ENCODE data around the gene ABHD14A. TPM values are rescaled to one million over a fixed set of nuclear protein-coding genes. Genes with fewer than 3 reads are reported as not detected.
A peak's percentile ranks its signal among the peaks of the same experiment; 100 is the strongest.

ABHD14A gene
- total RNA-seq, 1 donor from 2014 or later: 17.8 TPM

DNA sequence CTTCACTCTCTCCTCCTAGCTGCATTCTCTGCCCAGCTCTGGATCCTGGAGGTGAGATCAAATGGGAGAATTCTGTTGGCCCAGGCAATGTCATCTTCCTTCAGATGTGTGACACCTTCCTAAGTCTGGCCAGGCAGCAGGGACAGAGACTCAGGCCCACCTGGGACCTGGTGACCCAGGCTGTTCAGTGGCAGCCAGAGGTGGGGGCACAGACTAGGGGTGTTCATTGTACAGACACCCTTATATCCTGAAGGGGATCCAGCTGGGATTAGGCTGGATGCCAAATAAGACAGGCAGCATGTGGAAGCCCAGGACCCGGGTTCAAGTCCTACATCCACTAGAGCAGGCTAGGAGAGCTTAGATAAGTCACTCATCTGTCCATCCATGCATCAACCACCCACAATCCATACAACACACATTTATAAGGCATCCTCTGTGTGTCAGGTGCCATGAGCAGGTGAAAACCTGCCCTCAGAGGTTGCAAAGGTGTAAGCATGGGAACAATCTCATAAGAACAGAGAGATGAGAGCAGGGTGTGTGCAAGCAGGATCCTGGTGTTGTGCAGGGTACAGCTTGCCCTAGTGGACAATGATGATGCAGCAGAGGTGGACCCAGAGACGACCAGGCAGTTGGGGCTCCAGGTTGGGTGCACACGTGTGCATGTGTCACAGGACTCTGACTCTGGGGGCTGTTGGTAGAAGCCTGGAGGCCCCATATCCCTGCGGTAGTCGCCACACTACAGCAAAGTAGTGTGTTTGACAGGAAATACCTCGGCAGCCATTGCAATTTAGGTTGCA, 39.1 kb downstream of the ABHD14A start:
- no peak for DNase-seq
- Histone ChIP-seq H3K9me3 (no peaks in the 10 kb centered on the region), H3K4me1 (peaks cover 12% of the 10 kb centered on the region), H3K27ac (no peak overlapping the region), H3K36me3 (no peaks in the 10 kb centered on the region), H3K4me3 (no peak overlapping the region), H3K27me3 (ENCODE audit: low read depth) (no peaks in the 10 kb centered on the region)
- intact Hi-C loops (cut with DNase I): loop anchor here (10.0 kb wide), 1 partner anchor 111 kb away; no protein-coding TSS in a partner anchor
- TF ChIP-seq, protein P1, sequence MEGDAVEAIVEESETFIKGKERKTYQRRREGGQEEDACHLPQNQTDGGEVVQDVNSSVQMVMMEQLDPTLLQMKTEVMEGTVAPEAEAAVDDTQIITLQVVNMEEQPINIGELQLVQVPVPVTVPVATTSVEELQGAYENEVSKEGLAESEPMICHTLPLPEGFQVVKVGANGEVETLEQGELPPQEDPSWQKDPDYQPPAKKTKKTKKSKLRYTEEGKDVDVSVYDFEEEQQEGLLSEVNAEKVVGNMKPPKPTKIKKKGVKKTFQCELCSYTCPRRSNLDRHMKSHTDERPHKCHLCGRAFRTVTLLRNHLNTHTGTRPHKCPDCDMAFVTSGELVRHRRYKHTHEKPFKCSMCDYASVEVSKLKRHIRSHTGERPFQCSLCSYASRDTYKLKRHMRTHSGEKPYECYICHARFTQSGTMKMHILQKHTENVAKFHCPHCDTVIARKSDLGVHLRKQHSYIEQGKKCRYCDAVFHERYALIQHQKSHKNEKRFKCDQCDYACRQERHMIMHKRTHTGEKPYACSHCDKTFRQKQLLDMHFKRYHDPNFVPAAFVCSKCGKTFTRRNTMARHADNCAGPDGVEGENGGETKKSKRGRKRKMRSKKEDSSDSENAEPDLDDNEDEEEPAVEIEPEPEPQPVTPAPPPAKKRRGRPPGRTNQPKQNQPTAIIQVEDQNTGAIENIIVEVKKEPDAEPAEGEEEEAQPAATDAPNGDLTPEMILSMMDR (IDR thresholded peaks at IDR 0.05): no peak
- no peak for ATAC-seq

DNA sequence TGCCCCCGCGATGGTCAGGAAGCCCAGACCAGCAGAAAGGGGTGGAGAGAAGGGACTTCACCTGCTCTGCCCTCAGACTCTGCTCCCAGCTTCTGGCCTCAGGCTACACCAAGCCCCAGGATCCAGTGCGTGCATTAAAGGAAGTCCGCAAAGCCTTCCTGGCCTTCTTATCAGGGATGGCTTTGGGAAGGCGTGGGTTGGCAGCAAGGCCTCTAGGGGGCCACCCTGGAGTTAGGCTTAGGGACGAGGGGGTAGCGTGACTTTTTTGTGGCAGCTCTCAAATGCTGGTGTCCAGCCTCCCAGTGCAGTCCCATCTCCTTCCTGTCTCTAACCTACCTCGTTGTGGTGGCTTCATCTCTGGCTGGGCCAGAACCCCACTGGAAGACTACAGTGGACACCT, 39.7 kb downstream of the ABHD14A start:
- H3K4me1 ChIP-seq: peaks cover 12% of the 10 kb centered on the region
- DNase-seq (no peak), ATAC-seq (no peak)
- no peak overlapping the region for H3K4me3 ChIP-seq
- no peaks in the 10 kb centered on the region for H3K27me3 ChIP-seq (ENCODE audit: low read depth)
- H3K36me3 ChIP-seq: no peaks in the 10 kb centered on the region
- no peak overlapping the region for H3K27ac ChIP-seq
- H3K9me3 ChIP-seq: no peaks in the 10 kb centered on the region
- TF ChIP-seq, protein P1 (IDR thresholded peaks at IDR 0.05): peak; percentile 28
- intact Hi-C loops (cut with DNase I): loop anchor here (10.0 kb wide), 1 partner anchor 110 kb away; no protein-coding TSS in a partner anchor

DNA sequence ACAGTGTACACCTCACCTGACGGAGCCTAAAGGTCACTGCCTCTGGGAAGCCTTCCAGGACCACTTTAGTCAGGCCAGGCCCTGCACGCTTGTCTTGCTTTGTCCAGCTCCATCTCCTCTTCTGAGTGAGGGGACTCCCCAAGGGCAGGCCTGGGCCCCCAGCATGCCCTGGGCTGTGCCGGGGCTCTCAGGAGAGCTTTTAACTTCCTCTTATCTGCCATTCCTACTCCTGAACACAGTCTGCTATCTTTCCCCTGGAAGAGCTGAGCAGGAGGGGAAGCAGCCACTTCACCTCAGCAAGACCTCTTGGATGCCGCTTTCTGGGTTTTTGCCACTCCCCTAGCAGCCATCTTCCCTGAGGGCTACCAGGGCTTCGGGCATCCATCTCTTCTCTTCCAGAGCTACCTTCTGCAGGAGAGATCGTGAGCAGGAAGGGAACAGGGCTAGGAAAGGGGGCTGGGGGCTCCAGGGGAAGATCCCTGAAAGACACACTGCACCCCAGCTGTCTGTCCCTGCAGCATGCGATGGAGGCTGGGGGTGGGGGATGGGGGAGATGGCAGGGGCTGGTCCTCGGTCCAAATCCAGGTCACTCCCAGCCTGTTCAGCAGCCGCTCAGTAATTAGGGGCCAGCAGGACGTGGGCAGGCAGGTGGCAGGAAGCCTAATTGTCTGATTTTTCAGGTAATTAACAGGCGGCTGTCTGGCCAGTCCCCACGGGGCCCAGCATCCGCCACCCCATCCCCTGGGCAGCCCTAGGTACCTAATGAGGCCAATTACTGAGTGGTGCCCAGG, 40.8 kb downstream of the ABHD14A start:
- Histone ChIP-seq H3K27ac (no peak overlapping the region), H3K36me3 (no peaks in the 10 kb centered on the region), H3K9me3 (no peaks in the 10 kb centered on the region), H3K27me3 (ENCODE audit: low read depth) (no peaks in the 10 kb centered on the region), H3K4me3 (no peak overlapping the region), H3K4me1 (peaks cover 12% of the 10 kb centered on the region)
- TF ChIP-seq, protein P1 (IDR thresholded peaks at IDR 0.05): no peak
- ATAC-seq (no peak), DNase-seq (no peak)
- intact Hi-C loops (cut with DNase I): loop anchor here (10.0 kb wide), 1 partner anchor 109 kb away; no protein-coding TSS in a partner anchor

DNA sequence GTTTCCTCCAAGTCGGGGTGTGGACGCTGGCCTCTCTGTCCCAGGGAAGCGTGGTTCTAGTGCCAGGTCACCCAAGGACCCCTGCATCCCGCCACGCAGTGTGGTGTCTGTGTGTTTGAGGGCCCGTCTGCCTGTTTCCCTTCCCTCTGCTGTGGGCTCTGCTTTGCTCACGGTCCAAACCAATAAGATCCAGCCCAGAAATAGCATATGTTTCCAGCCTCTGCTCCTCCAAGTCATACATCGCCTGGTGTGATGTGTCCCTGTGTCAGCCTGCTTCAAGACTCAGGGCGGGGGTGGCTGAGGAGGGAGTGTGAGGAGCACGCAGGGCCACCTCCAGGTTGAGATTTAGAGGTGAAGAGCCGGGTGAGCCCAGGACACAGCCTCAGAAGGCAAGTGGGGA, 42.7 kb downstream of the ABHD14A start:
- Histone ChIP-seq H3K4me3 (no peak overlapping the region), H3K36me3 (no peaks in the 10 kb centered on the region), H3K4me1 (peaks cover 19% of the 10 kb centered on the region), H3K9me3 (no peaks in the 10 kb centered on the region), H3K27ac (peak overlapping the region; percentile 18), H3K27me3 (ENCODE audit: low read depth) (no peaks in the 10 kb centered on the region)
- intact Hi-C loops (cut with DNase I): loop anchor here (10.0 kb wide), 1 partner anchor 107 kb away; no protein-coding TSS in a partner anchor
- no peak for DNase-seq
- TF ChIP-seq, protein P1 (IDR thresholded peaks at IDR 0.05): no peak
- no peak for ATAC-seq

DNA sequence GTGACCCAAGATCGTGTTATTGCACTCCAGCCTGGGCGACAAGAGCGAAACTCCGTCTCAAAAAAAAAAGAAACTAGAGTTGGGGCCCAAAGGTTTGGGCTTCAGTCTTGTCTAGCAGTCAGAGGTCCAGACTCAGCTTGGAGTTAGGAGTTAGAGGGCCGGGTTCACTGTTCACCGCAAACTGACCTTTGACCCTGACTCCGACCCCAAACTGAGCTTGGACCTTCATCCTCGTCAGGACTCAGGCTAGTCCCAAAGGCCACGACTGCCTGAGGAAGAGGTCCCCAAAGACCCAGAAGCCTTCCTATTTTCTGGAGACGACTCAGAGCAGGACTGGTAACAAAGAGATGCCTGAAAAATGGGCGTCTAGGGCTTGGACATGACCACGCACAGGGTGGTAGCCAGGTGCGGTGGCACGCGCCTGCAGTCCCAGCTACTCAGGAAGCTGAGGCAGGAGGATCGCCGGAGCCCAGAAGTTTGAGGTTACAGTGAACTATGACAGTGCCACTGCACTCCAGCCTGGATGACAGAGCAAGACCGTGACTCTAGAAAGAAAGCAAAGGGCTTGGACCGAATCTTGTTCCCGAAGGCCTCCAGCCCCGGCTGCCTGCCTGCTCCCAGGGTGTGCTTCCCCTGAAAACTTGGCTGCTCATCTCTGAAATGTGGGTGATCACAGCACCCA, 43.6 kb downstream of the ABHD14A start:
- no peaks in the 10 kb centered on the region for H3K27me3 ChIP-seq (ENCODE audit: low read depth)
- TF ChIP-seq, protein P1 (IDR thresholded peaks at IDR 0.05): no peak
- H3K36me3 ChIP-seq: no peaks in the 10 kb centered on the region
- no peak for DNase-seq
- H3K4me1 ChIP-seq: peaks cover 21% of the 10 kb centered on the region
- no peak overlapping the region for H3K4me3 ChIP-seq
- intact Hi-C loops (cut with DNase I): loop anchor here (10.0 kb wide), 1 partner anchor 106 kb away; no protein-coding TSS in a partner anchor
- ATAC-seq: no peak
- peak overlapping the region; percentile 31 for H3K27ac ChIP-seq
- no peaks in the 10 kb centered on the region for H3K9me3 ChIP-seq

Measured in lower lobe of right lung (tissue), 2 donors.